Stimulated activated CD8-positive, alpha-beta memory T cell treated with anti-CD3 and anti-CD28 coated beads, Interleukin-12 subunit alpha, Interleukin-12 subunit beta, amount 100 ng/mL, for 1 hour (primary cell): Measurements from ENCODE around the gene LEKR1.

Experiments
- DNase-seq: peaks from one replicate; pipeline ENCODE4 v3.0.0-alpha.2; 2020; ENCODE audit warnings: low read depth

The LEKR1 gene

GRCh38 chr3:157081626-157082210 is 255.6 kb downstream of the LEKR1 start:
- peak; percentile 83 for DNase-seq

- no peak for DNase-seq
These were observed 256.3 kb downstream of the LEKR1 start for GRCh38 chr3:157082305-157082982.

GRCh38 chr3:157083824-157084223 is 257.7 kb downstream of the LEKR1 start:
- DNase-seq = no peak

DNA sequence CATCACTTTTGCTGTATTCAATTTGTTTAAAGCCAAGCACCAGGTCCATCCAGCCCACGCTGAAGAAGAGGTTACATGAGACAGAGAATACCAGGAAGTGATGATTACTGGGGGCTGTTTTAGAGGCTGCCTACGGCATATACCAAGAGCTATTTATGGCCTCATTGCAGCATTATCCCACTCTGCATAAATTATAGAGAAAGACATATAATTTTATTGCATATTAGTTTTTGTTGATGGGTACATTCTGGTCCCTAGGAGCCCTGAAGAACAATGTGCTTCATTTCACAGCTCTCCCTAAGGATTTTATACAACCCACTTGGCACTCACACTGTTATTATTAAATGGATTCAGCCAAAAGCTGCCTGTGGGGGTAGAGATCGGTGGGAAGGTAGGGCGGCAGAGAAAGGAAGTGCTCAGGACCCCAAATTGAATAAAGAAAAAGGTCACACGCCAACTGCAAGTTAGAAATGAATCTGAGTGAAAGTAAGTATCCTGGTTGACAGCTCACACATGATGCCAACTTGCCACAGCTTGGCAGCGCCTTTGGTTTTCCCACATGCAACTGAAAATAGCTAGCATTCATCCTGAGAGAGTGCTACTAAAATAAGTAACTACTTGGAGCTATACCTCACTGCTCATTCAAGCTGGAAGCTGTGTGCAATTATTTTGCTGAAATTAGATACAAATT is 260.1 kb downstream of the LEKR1 start:
- DNase-seq = no peak

- DNase-seq = no peak
These were observed 260.6 kb downstream of the LEKR1 start for GRCh38 chr3:157086775-157087174.

- no peak for DNase-seq
These were observed 261.2 kb downstream of the LEKR1 start for GRCh38 chr3:157087373-157087772.

DNA sequence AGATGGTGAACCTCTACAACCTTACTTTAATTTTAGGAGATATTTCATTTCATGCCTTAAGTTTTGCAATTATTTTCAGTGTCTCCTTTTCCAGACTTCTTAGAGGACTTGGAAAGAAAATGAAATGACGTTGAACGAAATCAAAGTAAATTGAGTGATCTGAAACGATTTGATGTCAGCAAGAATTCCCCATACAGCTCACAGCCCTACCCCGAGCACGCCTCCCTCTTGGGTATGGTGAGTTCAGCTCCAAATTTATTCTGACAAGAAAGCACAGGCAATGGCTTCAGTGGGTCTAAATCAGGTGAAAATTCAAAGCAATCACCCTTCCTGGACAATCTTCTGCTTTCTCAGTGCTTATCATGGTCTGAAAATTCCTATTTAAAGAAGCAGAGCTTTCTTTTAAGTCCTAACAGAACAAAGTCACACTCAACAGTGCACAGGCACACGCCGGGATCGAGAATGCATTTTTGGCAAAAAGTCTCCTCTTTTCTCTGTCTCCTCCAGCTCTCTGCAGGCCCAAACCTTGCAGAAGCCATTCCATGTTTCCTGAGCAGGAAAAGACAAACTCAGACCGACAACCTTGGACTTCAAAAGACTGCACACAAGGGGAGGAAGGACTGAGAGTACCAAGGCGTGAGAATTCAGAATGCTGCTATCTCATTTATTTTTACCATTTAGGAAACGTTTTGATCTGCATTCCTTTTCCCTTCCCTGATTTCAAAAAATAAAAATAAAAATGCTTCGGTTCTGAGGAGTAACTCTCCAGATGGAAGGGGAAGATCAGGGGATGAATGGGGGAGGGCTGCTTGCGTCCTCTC is 261.8 kb downstream of the LEKR1 start:
- no peak for DNase-seq

DNA sequence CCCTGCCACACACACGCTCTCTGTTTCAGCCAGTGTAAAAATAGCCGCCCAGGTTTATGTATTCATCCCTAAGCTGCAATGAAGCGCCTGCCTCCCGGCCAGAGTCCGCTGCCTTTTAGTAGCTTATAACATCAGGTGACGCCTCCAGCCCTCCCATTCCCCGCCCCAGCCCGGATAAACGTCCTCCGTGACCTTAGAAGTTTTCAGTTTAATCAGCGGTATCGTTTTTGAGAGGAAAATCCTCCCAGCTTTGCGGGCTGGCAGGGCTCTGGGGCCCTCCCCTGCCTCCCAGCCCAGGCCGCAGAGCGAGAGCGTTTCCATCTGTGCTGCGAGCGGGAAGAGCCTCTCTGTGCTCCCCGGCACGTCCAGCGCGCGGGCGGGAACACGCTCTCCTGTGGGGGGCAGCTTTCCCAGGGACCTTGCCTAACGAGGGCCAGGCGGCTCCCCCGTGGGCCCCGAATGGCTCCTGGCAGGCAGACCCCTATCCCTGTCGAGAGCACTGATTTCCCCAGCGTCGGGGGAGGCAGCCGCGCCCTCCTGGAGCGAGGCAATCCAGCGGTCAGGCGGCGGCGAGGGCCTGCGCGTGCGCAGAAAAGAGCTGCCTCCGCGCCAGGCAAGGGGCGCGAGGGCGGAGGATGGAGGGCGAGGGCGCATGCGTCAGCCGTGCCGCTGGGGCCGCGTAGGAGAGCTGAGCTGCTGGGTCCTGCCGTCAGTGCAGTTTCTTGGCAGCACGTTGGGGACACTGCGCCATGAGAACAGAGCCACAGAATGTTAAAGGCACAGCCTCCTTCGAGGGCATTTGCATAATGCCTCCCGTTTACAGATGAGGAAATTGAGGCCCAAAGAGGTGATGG is 262.7 kb downstream of the LEKR1 start:
- peak; percentile 90 for DNase-seq

DNA sequence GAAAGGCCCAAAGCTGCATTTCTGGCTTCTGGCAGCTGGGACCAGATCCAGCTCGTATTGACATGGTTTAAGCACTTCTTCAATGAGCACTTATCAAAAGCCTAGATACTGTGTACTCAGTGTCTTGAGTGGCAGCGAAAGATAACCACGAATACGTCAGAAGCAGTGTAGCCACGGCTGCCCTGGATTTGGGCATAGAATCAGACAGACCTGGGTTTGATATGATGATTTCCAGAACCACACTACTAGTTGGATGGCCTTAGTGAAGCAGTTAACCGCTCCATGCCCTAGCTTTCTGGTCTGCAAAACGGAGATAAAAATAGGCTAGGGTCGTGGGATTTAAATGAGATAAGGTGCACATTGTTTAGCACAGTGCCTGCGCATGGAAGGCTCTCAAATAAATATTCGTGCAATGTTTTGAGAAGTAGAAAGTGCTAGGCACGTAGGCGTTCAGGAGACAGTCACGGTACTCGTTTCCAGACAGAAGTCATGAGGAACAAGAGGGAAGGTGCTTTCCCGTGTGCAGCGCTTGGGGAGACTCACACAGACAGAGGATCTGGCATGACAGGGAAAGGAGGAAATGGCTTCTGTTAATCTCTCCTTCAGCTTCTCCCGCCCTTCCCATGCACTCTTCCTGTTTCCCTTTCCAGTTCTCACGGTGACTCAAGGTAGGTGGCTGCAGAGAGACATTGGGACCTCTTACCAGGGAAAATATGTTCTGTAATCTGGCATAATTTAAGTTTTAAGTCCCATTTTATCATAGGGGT is 263.5 kb downstream of the LEKR1 start:
- peak; percentile 8 for DNase-seq

DNA sequence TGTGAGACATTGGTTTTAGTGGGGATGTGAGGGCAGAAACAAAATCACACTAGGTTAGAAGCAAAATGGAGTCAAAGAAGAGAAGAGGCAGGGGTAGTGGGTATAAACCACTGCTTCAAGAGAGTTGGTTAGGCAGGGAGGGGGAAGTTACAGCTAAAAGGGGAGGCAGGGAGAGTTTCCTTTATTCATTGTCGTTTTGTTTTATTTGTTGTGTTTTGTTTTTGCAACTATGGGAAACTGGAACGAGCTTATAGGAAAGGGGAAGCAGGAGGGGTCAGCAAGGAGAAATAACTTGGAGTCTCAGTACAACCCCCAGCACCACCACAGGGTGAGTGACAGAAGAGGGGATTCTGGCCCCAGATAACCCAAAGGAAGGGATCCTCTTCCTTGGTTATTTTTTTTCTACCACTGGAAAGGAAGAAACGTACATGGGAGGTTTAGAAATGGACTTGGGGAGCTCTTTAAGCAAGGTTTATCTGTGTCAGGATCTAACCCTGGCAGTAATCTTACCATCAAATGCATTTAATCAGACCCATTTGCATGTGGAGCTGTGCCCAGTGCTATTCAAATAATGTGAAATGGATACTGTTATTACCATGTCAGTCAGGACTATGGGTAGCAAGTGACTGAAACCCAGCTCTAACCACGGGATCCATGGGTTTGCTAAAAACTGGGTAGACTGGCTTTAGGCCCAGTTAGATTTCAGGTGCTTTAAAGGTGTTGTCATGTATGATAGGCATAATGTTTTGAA is 265.1 kb downstream of the LEKR1 start:
- DNase-seq = no peak

- DNase-seq = no peak
These were observed 266.1 kb downstream of the LEKR1 start for GRCh38 chr3:157092230-157092629.

DNA sequence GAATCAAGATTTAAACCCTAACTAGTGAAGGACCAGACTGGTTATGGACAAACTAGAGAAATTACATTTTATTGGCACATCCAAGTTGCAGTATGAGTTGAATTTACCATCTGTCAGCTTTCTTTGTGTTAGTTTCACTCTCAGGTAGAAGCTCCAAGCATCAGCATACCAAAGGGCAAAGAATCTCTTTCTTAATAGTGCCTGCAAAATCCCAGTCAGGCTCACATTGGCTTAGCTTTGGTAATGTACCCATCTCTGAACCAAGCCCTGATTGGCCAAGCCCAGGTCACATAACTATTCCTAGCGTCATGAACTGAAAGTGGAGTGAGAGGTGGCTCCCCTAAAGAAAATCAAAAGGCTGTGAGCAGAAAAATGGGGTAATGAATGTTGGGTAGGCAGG is 266.9 kb downstream of the LEKR1 start:
- no peak for DNase-seq

DNA sequence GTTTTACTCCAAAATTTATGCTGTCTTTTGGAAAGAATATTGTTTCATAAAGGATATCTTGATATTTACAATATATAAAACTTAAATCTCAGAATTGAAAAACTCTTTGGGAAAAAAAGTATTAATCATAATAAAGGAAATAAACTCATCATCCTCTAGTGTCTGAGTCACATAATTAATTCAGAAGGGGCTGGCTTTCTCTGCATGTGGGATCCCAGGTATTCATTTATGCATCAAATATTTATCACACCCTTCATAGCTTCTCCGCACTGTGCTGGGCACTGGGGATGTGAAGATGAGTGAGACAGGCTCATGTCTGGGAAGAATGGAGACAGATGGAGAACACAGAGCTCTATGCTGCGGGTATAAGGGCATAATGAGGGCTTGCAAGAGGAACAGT is 268.1 kb downstream of the LEKR1 start:
- DNase-seq = no peak

DNA sequence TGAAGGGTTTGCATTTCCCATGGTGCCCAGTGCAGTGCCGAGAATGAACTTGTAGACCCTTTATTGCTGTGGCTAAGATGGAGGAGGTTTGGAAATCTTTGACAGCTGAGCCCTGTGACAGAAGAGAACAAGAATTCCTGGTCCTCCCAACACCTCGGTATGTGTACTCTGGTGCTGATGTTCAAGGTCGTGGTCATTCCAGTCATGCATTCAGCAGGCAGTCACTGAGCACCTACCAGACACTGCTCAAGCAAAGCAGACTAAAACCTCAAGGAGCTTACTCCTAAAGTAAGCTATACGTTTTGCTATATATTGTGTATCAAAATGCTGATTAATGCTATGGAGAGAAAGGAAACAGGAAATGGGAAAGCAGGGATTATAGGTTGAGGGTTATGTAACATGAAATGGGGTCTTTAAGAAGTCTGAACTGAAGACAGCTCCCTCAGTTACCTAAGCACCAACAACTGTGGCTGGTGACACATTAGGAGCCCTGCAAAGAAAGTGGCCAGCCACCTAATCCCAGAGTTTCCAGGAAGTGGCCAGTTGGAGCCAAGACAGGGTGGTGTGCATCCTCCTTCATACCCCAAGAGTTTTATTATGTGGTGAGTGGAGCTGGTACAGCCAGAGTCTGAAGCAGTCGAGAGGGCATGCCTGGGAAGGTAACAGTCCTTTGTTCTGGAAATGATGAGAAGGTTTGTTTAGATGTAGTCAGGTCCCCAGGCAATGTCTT is 268.8 kb downstream of the LEKR1 start:
- no peak for DNase-seq
